Muscle of back (tissue), 11 donors: ENCODE results near the gene POC5. TPM values are rescaled to one million over a fixed set of nuclear protein-coding genes. Genes with fewer than 3 reads are reported as not detected.
"Not testable (repeated sequence)": the region's sequence is repeated elsewhere in the genome, so short reads cannot be mapped to it uniquely, and the experiment has no call there.

Source experiments
- DNase-seq, 3 donors: peaks; one replicate each; pipeline versions ENCODE4 v3.0.0 to v3.0.0-alpha.2; 2013
- polyA plus RNA-seq, 10 donors: library from polyadenylated mRNA; unstranded; fragments of 120-200 nt; gene quantifications; one replicate each; pipeline ENCODE4 v1.2.1, GENCODE V29; 2013; ENCODE audit not compliant: insufficient read length in 10 of 10

Gene POC5
- polyA plus RNA-seq, 10 donors = 5.9 to 9.8 (median 8.1) TPM

DNA sequence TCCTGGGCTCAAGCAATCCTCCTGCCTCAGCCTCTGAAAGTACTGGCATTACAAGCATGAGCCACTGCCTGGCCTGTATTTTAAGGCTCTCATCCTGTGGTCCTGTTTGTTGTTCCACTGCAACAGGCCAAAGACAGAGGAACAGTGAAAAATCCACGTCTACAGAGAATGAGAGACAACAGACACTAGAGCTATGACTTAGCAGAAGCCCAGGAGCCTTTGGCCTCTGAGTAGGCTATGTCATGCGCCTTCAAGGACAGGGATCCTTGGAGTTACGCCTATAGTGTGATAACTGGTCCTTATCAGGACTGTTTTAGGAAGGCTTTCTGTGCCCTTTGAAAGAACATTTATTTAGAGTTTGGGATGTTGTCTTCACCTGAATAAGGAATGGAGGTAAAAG, 10.5 kb downstream of the POC5 start:
- DNase-seq = no peak

GRCh38 chr5:75706016-75706415, 11.2 kb downstream of the POC5 start:
- DNase-seq = no peak

- no peak for DNase-seq
These were observed 15.4 kb downstream of the POC5 start for GRCh38 chr5:75701856-75702255.

- not testable (repeated sequence) for DNase-seq
These were observed 21.5 kb downstream of the POC5 start for GRCh38 chr5:75695472-75696351.

GRCh38 chr5:75694781-75695180, 22.5 kb downstream of the POC5 start:
- no peak for DNase-seq

DNA sequence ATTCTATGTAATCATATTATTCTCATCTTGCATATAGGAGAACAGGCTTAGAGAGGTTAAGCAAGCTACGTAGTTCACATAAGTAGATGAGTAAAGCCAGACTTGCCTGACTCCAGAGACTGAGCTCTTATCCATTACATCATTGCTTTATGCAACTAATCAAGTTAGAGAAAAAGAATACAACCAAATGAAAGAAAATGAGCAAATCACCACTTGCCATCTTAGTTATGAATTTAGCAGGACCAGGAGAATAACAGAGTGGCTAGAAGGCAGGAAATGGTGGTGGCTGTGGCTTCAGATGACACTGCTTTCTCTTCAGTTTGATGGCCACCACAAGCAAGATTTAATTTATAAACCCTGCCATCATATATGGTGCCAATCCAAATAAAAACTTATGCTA, 26.6 kb downstream of the POC5 start:
- DNase-seq = no peak

GRCh38 chr5:75686480-75686879, 30.8 kb downstream of the POC5 start:
- no peak for DNase-seq

DNA sequence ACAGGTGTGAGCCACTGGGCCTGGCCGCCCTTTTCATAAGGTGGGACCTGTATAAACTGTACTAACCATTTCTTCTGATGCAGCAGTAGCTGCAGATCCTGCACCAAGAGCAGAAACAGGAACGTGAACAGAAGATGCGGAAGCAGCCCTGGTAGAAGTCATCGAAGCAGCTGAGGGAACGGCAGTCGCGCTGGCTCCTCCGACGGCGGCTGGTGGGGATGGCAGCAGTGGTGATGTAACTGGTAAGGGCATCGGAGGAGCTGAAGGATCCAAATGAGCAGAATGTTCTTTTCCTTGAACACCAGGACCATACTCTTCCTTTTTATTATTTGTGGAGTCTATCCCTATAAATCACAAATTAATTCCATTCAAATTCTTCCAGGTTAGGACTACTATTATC, 32.1 kb downstream of the POC5 start:
- DNase-seq = no peak

- peak; percentile 43 to 68 (median 47) for DNase-seq
These were observed 36.0 kb downstream of the POC5 start for GRCh38 chr5:75681125-75681830.

GRCh38 chr5:75678155-75678554, 39.1 kb downstream of the POC5 start:
- no peak for DNase-seq

DNA sequence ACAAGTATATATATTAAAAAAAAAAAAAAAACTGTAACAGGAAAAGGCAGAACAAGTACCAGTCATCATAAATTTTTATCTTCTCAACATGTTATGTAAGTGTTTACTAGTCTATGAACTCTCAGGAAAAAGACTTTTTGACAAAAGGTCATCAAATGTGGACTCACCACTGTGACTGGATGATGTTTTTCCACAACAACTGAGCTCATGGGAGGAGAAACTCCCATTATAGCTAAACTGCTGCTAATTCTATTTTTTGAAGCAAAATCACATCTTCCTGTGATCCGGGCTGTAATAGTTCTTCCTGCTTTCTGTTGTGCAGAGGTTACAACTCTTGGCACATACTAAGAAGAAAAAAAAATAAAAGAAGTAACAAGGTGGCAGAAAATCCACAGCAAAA, 39.6 kb downstream of the POC5 start:
- no peak for DNase-seq

DNA sequence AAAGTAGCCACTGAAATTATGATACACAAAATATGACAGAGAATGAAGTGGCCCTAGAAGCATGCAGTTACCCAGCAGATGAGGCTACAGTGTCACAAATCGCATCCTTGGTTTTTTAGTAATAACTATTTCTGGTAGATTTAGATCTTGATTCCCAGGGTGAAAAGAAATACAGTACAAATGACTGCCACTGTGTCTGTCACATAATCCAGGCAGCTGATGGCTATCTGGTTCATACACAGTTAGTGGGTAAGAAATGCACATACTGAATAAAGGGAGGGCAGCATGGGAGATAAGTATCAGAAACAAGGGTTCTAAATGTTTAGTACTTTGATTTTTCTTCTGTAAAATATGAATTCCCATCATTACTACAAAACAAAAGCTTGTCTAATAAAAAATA, 41.5 kb downstream of the POC5 start:
- DNase-seq = no peak

DNA sequence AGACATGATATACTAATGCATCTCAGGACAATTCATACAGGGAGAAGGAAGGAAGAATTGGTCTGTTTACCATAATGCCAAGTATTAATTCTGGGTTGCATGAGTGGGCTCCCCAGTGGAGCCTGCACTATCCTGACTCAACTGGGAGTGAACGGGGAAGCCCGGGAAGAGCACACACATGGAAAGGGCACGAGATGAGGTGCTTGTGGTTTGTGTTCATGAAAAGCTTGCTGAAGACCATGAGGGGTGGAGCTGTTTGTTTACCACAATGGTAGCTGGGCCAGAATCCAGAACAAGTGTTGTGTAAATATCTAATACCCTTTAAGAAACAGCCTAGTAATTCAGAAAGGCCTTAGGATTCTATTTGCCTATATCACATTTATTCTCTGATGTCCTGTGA, 44.6 kb downstream of the POC5 start:
- DNase-seq = no peak

DNA sequence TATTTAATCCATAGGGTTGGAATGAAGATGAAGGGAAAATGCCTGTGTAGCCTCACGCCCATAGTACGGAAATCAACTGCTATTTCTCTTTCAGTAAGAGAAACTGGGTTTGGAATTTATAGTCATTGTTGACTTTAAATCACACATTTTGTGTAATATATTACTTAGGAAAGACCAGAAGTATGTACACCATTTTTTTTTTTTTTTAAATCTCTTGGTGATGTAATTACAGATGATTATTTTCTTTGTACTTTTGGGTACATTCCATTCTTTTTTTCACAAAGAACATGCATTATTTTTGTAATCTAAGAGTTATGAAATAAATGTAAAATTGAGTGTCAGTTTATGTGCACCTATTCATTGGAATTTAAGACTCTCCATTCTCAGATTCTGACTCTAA, 45.7 kb downstream of the POC5 start:
- no peak for DNase-seq

- DNase-seq = no peak
These were observed 46.7 kb downstream of the POC5 start for GRCh38 chr5:75670577-75670976.

GRCh38 chr5:75668977-75669689, 48.1 kb downstream of the POC5 start:
- peak; percentile 44 to 62 (median 60) for DNase-seq

GRCh38 chr5:75668445-75668844, 48.8 kb downstream of the POC5 start:
- peak in 1 of 3 donors; percentile 12 for DNase-seq

- DNase-seq = no peak
These were observed 49.7 kb downstream of the POC5 start for GRCh38 chr5:75667586-75667985.

GRCh38 chr5:75666801-75667200, 50.4 kb downstream of the POC5 start:
- DNase-seq = no peak

DNA sequence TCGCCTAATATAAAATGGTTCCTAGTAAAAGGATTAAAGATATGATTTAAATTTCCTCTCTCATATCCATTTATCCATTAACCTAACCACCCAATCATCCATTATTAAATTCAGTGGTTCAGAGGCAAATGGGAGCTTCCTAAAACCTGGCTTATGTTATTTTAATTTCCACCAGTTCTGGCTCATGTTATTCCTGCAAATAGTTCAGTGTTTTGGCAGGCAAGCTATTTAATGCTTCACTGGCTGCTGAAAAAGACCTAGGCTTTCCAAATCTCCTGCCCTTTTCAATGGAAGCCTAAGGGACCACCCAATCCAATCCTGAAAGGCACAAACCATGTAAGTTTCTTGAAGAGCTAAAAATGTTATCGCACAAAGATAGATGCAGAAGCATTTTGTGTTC, 52.3 kb downstream of the POC5 start:
- DNase-seq = no peak

DNA sequence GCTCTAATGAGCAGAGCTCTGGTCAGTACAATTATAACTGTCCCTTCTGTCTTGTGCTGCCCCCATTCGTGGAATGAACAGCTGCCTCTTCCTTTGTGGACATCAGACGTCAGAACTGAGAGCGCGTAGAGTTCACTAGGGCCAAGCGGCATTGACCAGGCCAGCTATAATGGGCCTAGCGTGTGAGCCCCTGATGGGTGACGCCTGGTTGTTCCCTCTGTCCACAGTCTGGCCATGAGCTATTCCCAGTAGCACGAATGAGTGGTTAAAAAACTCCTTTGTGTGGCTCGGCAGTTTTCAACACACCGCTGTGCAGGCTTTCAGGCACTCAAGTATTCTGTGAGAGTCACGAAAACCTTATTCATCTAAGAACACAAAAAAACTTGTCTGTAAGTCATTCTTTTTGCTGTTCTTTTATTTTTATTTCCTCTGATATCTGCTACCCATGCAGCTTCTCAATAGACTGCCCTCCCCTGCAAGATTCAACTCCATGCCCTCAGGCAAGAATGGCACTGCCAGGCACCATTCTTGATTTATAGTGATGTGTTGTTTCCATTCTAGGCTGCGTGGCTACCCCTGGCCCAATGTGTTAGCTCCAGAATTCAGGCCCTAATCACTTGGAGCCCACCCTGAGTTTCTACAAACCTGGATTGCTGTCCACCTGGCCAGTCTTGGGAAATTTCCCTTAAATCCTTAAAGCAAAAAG, 53.5 kb downstream of the POC5 start:
- no peak for DNase-seq

GRCh38 chr5:75662061-75662460, 55.2 kb downstream of the POC5 start:
- DNase-seq = no peak
